Ishikawa (cell line): ENCODE data around the gene PTPMT1.

Experiments
- CEBPB ChIP-seq: IDR thresholded peaks from 2 replicates; pipeline ENCODE4 v1.6.1; 2012
- CREB1 ChIP-seq: IDR thresholded peaks from 2 replicates; pipeline ENCODE4 v1.6.1; 2012; ENCODE audit warnings: low read depth
- EGR1 ChIP-seq: IDR thresholded peaks from 2 replicates; pipeline ENCODE4 v1.6.1; 2012
- EP300 ChIP-seq: IDR thresholded peaks from 2 replicates; pipeline ENCODE4 v1.6.1; 2012; ENCODE audit warnings: borderline replicate concordance
- FOXM1 ChIP-seq: IDR thresholded peaks from 2 replicates; pipeline ENCODE4 v1.6.1; 2012; ENCODE audit warnings: low read depth, borderline replicate concordance
- MAX ChIP-seq: IDR thresholded peaks from 2 replicates; pipeline ENCODE4 v1.6.1; 2012
- NFIC ChIP-seq: IDR thresholded peaks from 2 replicates; pipeline ENCODE4 v1.6.1; 2012
- RAD21 ChIP-seq: IDR thresholded peaks from 2 replicates; pipeline ENCODE4 v1.6.1; 2012; ENCODE audit warnings: low read depth
- REST ChIP-seq: IDR thresholded peaks from 2 replicates; pipeline ENCODE4 v1.6.1; 2012; ENCODE audit warnings: low read depth, mild to moderate bottlenecking
- TAF1 ChIP-seq: IDR thresholded peaks from 2 replicates; pipeline ENCODE4 v1.6.1; 2012; ENCODE audit warnings: low read depth, mild to moderate bottlenecking
- TCF12 ChIP-seq: IDR thresholded peaks from 2 replicates; pipeline ENCODE4 v1.6.1; 2012; ENCODE audit warnings: low read depth
- TEAD4 ChIP-seq: IDR thresholded peaks from 2 replicates; pipeline ENCODE4 v1.6.1; 2012
- USF1 ChIP-seq: IDR thresholded peaks from 2 replicates; pipeline ENCODE4 v1.6.1; 2012
- YY1 ChIP-seq: IDR thresholded peaks from 2 replicates; pipeline ENCODE4 v1.6.1; 2012; ENCODE audit warnings: low read depth
- ZBTB7A ChIP-seq: IDR thresholded peaks from 2 replicates; pipeline ENCODE4 v1.6.1; 2012; ENCODE audit warnings: low read depth

The PTPMT1 gene

GRCh38 chr11:47565340-47566148, at the start of gene PTPMT1:
TSS of gene PTPMT1 (plus strand) at chr11:47565599. CDS start at chr11:47565623, 24 bp downstream.
- no peak for TF ChIP-seq TEAD4
- TF ChIP-seq NFIC: no peak
- TF ChIP-seq TAF1: peak; percentile 64; the same call in 1 of the 2 replicates
- TF ChIP-seq YY1: peak; percentile 87
- TF ChIP-seq EGR1: no peak
- no peak for TF ChIP-seq FOXM1
- TF ChIP-seq CEBPB: no peak
- peak; percentile 48; the same call in 1 of the 2 replicates for TF ChIP-seq ZBTB7A
- peak; percentile 96 for TF ChIP-seq MAX
- TF ChIP-seq RAD21: no peak
- no peak for TF ChIP-seq REST
- TF ChIP-seq TCF12: no peak
- TF ChIP-seq EP300: 0 out of 2 replicates have a peak, but pooled peaks have one; percentile 14
- TF ChIP-seq USF1: peak; percentile 2; the same call in 1 of the 2 replicates
- TF ChIP-seq CREB1: no peak

- TF ChIP-seq EP300 (no peak), TEAD4 (no peak), ZBTB7A (no peak), FOXM1 (no peak), RAD21 (no peak)
Measured at GRCh38 chr11:47516155-47516554, 49.2 kb upstream of the PTPMT1 start.

GRCh38 chr11:47516984-47517853, 48.2 kb upstream of the PTPMT1 start:
- no peak for TF ChIP-seq NFIC
- TF ChIP-seq ZBTB7A: no peak
- TF ChIP-seq REST: no peak
- no peak for TF ChIP-seq EP300
- TF ChIP-seq TAF1: no peak
- no peak for TF ChIP-seq CEBPB
- no peak for TF ChIP-seq EGR1
- TF ChIP-seq CREB1: no peak
- TF ChIP-seq RAD21: no peak
- no peak for TF ChIP-seq TEAD4

GRCh38 chr11:47518212-47518964, 47.0 kb upstream of the PTPMT1 start:
- TF ChIP-seq FOXM1 (no peak), CEBPB (no peak), MAX (no peak), YY1 (no peak), TCF12 (no peak), NFIC (no peak), REST (no peak), EP300 (no peak), EGR1 (no peak), ZBTB7A (no peak), USF1 (no peak), TEAD4 (no peak)
